HEK293T (cell line): ENCODE results near the gene BCAP31.

Source experiments
- BHLHE40 ChIP-seq: fragments of 450-650 bp; IDR thresholded peaks from 2 replicates; pipeline ENCODE4 v1.6.1; 2016; ENCODE audit warnings: mild to moderate bottlenecking, moderate library complexity, borderline replicate concordance
- FOXA1 ChIP-seq: fragments of 450-650 bp; IDR thresholded peaks from 2 replicates; pipeline ENCODE4 v1.6.1; 2016; ENCODE audit warnings: mild to moderate bottlenecking
- FOXM1 ChIP-seq: fragments of 450-650 bp; IDR thresholded peaks from 2 replicates; pipeline ENCODE4 v1.6.1; 2017; ENCODE audit warnings: mild to moderate bottlenecking, borderline replicate concordance
- LEF1 ChIP-seq: fragments of 450-650 bp; IDR thresholded peaks from 2 replicates; pipeline ENCODE4 v1.6.1; 2017; ENCODE audit warnings: mild to moderate bottlenecking, borderline replicate concordance
- SUZ12 ChIP-seq: fragments of 450-650 bp; IDR thresholded peaks from 2 replicates; pipeline ENCODE4 v1.6.1; 2016; ENCODE audit warnings: mild to moderate bottlenecking
- ZNF384 ChIP-seq: fragments of 450-650 bp; IDR thresholded peaks from 2 replicates; pipeline ENCODE4 v1.6.1; 2016

GRCh38 chrX:153681175-153681574, 43.0 kb downstream of the BCAP31 start:
- no peak for TF ChIP-seq BHLHE40
- no peak for TF ChIP-seq ZNF384
- no peak for TF ChIP-seq LEF1
- TF ChIP-seq SUZ12 = no peak
- TF ChIP-seq FOXA1 = no peak
- TF ChIP-seq FOXM1 = no peak
